ENCODE data around the gene KLHL35.

DNA sequence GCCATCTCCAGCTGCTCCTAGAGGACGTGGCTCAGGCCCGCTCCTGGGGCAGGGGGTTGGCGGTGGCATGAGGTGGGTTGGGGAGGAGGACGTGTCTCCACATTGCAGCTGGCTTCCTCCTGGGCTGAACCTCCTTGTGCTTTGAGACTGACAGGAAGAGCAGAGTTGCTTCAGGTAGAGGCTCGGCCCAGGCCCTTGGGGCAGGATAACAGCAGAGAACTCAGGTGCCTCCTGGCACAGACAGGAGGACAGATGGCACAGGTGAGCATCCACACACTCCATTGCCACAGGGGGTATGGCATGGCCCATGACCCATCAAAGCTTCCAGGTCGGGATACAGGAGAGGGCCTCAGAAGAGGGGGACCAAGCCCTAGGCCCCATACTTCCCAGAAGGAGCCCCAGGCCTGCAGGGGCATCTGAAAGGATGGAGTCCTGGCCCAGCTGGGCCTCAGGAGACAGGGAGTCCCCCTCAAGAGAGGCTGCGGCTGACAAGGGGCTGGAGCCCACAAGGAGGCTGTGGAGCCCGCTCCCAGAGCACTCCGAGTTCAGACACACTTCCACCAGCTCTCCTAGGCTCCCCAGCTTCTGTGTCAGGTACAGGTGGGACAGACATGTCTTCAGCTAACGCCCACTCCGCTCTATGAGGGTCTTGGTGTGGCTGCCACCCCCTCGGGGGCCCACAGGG lies 2.0 kb upstream of the KLHL35 start:
- TF ChIP-seq CTCF (IDR thresholded peaks at IDR 0.05) (no peak), POLR2AphosphoS5 (IDR thresholded peaks at IDR 0.05; ENCODE audit: insufficient read depth in 1 of 2, low read depth in 1 of 2) (no peak), POLR2A (IDR thresholded peaks at IDR 0.05) (no peak)

Measured in vagina (tissue), 2 donors.